Lower lobe of right lung (tissue), 2 donors: ENCODE results near the gene PRAMEF2. TPM values are rescaled to one million over a fixed set of nuclear protein-coding genes. Genes with fewer than 3 reads are reported as not detected.
"Not testable (repeated sequence)": the region's sequence is repeated elsewhere in the genome, so short reads cannot be mapped to it uniquely, and the experiment has no call there.

ENCODE experiments used
- ATAC-seq, 2 donors: fragments of 200-7000 bp; cut with Tn5 transposase; one replicate each; pipeline ENCODE4 v1.9.1; 2020 to 2022; ENCODE audit warnings: mild to moderate bottlenecking in 2 of 2, moderate library complexity in 2 of 2
- DNase-seq: peaks from one replicate; pipeline ENCODE4 v3.0.0-alpha.2; 2020
- H3K27ac ChIP-seq: fragments of 200-600 bp; one replicate; pipeline ENCODE4 v1.8.0; 2022
- H3K27me3 ChIP-seq: fragments of 200-600 bp; one replicate; pipeline ENCODE4 v1.8.0; 2022; ENCODE audit warnings: low read depth
- H3K36me3 ChIP-seq: fragments of 200-600 bp; one replicate; pipeline ENCODE4 v1.8.0; 2022; ENCODE audit warnings: mild to moderate bottlenecking
- H3K4me1 ChIP-seq: fragments of 200-600 bp; one replicate; pipeline ENCODE4 v1.8.0; 2022
- H3K4me3 ChIP-seq: fragments of 200-600 bp; one replicate; pipeline ENCODE4 v1.8.0; 2022; ENCODE audit warnings: mild to moderate bottlenecking
- H3K9me3 ChIP-seq: fragments of 200-600 bp; one replicate; pipeline ENCODE4 v1.8.0; 2022
- intact Hi-C: fragments of 100-400 bp; cut with DNase I; formaldehyde crosslinking; loops from one replicate; pipeline ENCODE4 v1.11.0; 2022
- long read RNA-seq: library from polyadenylated mRNA; unstranded; transcript quantifications from one replicate; pipeline ENCODE4 v2.0.0, GENCODE V29; 2021
- total RNA-seq: library from RNA; stranded (reverse); fragmentation: NEBNext Ultra II Directional; extraction: Animal tissue kit (Norgen Biotek cat#: 25700); gene quantifications from one replicate; pipeline ENCODE4 v1.2.1, GENCODE V29; 2021
- TF ChIP-seq, protein P1 (sequence below): fragments of 200-600 bp; IDR thresholded peaks from one replicate; pipeline ENCODE4 v1.8.0; 2022; ENCODE audit warnings: antibody characterized with exemption, mild to moderate bottlenecking
- donor health status: DM: no; HTN: yes; CAD: no; lungs with severe emphysema.

The PRAMEF2 gene, protein sequence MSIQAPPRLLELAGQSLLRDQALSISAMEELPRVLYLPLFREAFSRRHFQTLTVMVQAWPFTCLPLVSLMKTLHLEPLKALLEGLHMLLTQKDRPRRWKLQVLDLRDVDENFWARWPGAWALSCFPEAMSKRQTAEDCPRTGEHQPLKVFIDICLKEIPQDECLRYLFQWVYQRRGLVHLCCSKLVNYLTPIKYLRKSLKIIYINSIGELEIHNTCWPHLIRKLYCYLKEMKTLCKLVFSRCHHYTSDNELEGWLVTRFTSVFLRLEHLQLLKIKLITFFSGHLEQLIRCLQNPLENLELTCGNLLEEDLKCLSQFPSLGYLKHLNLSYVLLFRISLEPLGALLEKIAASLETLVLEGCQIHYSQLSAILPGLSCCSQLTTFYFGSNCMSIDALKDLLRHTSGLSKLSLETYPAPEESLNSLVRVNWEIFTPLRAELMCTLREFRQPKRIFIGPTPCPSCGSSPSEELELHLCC
- total RNA-seq, result not detected
- long read RNA-seq, result 0 reads

DNA sequence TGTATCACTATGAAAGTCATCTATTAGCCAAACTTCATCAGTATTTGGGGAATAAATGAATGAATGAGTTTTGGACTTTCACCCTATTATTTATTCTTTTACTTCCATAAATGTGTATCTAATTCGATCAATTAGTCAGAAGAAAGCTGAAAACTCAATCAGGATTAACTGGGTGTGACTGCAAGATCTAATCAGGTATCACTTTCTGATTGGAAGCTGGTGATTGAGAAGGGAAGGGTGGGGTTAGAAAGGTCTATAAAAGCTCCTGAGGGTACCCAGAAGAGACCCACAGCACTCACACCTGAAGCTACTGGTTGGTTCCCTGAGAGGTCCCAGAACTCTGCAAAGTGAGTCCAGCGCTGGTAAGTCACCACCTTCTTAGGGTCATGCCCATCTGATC is at the start of gene PRAMEF2:
PRAMEF2 (plus strand) TSS at position 301 of the 400 bp plus-strand sequence. CDS start 1,924 bp downstream, outside the sequence.
- H3K36me3 ChIP-seq, ATAC-seq, H3K27me3 ChIP-seq, intact Hi-C loops, H3K27ac ChIP-seq, DNase-seq, H3K4me1 ChIP-seq, H3K9me3 ChIP-seq, H3K4me3 ChIP-seq: not testable (repeated sequence)

DNA sequence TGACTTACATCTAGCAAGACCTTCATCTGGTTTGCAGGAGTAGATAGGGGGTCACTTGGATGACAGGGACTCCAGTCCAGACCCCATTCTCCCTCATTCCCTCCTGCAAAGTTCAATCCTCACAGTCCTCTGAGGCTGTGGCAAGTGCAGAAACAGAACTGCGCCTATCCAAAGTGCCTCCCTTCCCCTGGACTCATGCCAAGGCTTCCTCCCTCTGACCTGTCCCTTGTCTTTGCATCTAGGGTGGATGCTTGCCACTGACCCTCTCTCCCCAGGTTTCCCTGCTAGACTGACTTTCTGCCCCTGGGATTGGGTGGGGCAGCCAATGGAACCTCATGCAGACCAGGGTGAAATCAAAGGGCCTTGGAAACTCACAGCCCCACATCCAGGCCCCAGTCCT is 47.0 kb upstream of the PRAMEF2 start:
- Histone ChIP-seq H3K9me3 (peaks cover 7% of the 10 kb centered on the region), H3K27ac (no peak overlapping the region), H3K4me1 (no peaks in the 10 kb centered on the region), H3K4me3 (no peak overlapping the region), H3K27me3 (peaks cover 4% of the 10 kb centered on the region), H3K36me3 (no peaks in the 10 kb centered on the region)
- TF ChIP-seq, protein P1, sequence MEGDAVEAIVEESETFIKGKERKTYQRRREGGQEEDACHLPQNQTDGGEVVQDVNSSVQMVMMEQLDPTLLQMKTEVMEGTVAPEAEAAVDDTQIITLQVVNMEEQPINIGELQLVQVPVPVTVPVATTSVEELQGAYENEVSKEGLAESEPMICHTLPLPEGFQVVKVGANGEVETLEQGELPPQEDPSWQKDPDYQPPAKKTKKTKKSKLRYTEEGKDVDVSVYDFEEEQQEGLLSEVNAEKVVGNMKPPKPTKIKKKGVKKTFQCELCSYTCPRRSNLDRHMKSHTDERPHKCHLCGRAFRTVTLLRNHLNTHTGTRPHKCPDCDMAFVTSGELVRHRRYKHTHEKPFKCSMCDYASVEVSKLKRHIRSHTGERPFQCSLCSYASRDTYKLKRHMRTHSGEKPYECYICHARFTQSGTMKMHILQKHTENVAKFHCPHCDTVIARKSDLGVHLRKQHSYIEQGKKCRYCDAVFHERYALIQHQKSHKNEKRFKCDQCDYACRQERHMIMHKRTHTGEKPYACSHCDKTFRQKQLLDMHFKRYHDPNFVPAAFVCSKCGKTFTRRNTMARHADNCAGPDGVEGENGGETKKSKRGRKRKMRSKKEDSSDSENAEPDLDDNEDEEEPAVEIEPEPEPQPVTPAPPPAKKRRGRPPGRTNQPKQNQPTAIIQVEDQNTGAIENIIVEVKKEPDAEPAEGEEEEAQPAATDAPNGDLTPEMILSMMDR, result no peak
- no peak for DNase-seq
- no peak for ATAC-seq
- intact Hi-C loops, result no loop called here

DNA sequence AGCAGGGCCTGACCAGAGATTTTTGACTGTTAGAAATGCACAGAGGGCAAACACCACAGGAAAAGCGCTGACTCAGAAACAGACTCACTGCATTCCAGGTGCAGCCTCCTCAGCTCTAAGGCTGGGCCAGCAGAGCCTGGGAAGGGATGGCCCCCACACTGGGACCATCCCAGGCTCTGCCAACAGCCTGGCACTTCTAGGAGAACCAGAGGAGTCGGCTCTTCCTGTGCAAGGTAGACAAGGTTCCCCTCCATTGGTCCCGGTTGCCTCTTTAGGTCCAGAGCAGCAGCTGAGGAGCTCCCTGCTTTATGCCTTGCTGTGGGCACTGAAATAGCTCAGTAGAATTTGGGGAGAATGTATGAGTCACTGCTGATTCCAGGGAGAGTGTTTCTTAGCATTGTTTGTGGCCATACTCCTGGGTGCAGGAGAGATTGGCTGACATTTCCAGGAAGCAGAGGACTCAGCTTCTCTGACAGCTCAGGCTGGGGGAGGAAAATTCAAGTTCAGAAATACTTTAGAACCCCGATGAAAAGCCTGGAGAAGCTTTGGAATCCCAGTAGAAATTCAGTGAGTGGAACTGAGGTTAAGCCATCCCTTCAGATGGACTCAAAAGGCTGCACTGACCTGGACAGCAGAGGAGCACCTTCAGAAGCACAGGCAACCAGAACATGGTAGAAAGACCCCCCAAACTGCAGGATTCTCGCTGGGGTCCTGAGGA is 46.0 kb upstream of the PRAMEF2 start:
- H3K27ac ChIP-seq, result no peak overlapping the region
- ATAC-seq, result peak in 1 of 2 donors; percentile 18

DNA sequence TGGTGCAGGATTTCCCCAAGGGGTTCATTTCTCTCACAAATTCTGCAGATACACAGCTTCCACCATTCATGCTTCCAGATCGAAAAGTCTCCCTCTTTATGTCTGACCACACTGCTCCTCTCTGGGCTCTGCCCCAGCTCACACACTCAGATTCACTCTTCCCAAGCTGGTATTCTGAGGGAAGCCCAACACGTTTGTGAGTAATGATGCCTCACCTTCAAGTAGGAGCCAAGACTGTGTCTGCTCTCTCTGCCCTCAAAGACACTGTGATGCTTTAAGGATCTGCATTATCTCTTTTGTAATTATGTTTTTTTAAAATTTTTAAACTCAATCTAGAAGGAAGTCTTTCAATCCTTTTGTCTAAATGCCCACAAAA is 45.5 kb upstream of the PRAMEF2 start:
- Histone ChIP-seq H3K4me3 (no peak overlapping the region), H3K36me3 (no peaks in the 10 kb centered on the region), H3K27me3 (peaks cover 3% of the 10 kb centered on the region), H3K4me1 (no peaks in the 10 kb centered on the region), H3K27ac (no peak overlapping the region), H3K9me3 (no peaks in the 10 kb centered on the region)
- TF ChIP-seq, protein P1, result no peak
- no peak for ATAC-seq
- intact Hi-C loops, result no loop called here
- no peak for DNase-seq

More for the DNA sequence above, 46.0 kb upstream of the PRAMEF2 start:
- Histone ChIP-seq H3K4me3 (no peak overlapping the region), H3K9me3 (no peaks in the 10 kb centered on the region), H3K27me3 (peaks cover 4% of the 10 kb centered on the region), H3K4me1 (no peaks in the 10 kb centered on the region), H3K36me3 (no peaks in the 10 kb centered on the region)
- DNase-seq, result no peak
- intact Hi-C loops, result no loop called here
- TF ChIP-seq, protein P1, result no peak

DNA sequence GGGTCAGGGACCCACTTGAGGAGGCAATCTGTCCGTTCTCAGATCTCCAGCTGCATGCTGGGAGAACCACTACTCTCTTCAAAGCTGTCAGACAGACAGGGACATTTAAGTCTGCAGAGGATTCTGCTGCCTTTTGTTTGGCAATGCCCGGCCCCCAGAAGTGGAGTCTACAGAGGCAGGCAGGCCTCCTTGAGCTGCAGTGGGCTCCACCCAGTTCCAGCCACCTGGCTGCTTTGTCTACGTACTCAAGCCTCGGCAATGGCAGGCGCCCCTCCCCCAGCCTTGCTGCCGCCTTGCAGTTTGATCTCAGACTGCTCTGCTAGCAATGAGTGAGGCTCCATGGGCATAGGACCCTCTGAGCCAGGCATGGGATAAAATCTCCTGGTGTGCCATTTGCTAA is 37.8 kb upstream of the PRAMEF2 start:
- H3K9me3 ChIP-seq, DNase-seq, intact Hi-C loops: not testable (repeated sequence)

DNA sequence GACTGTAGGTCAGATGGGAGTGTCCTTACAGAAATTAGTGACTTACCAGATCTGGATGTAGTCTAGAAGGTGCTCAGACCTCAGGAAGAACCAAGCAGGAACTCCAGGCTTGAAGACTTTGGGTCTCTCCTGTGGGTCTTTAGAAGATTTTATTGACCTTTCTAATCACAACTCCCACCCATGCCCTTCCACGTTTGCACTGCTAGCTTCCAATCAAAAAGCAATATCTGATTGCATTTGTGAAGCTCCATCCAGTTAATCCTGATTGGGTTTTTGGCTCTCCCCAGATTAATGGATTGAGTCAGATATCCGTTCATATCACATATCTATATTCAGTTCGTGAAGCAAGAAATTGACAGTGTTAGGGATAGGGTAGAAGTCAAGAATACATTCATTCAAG is 25.6 kb upstream of the PRAMEF2 start, which contains the start of gene PRAMEF11:
PRAMEF11 (minus strand) TSS at position 101 of the 400 bp plus-strand sequence. CDS start 2,621 bp downstream, outside the sequence.
- H3K4me3 ChIP-seq, H3K4me1 ChIP-seq, H3K27me3 ChIP-seq, ATAC-seq, H3K36me3 ChIP-seq, H3K9me3 ChIP-seq, H3K27ac ChIP-seq, intact Hi-C loops, DNase-seq: not testable (repeated sequence)

More for the DNA sequence above, 37.8 kb upstream of the PRAMEF2 start:
- not testable (repeated sequence) for H3K27ac ChIP-seq, H3K27me3 ChIP-seq, H3K36me3 ChIP-seq, H3K4me1 ChIP-seq, H3K4me3 ChIP-seq, ATAC-seq

DNA sequence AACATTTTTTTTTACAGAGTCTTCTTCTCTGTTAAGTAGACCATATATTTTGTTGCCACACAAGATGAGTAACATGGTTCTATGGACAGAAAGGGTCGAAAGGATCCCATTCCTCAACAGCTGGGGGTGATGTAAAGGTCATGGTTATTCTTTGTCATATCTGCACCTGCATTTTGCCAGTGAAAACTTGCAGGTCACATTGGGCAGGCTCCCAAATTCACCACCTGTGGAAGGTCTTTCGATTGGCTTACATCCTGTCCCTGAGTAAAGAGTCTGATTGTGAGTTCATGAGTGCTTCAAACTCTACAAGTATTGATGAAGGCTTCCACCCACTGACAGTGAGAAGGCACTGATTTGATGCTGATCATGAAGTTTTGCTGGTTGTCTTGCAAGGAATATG is 23.6 kb upstream of the PRAMEF2 start:
- H3K4me1 ChIP-seq, H3K4me3 ChIP-seq, ATAC-seq, H3K9me3 ChIP-seq, H3K36me3 ChIP-seq, intact Hi-C loops, DNase-seq, H3K27ac ChIP-seq, H3K27me3 ChIP-seq: not testable (repeated sequence)

DNA sequence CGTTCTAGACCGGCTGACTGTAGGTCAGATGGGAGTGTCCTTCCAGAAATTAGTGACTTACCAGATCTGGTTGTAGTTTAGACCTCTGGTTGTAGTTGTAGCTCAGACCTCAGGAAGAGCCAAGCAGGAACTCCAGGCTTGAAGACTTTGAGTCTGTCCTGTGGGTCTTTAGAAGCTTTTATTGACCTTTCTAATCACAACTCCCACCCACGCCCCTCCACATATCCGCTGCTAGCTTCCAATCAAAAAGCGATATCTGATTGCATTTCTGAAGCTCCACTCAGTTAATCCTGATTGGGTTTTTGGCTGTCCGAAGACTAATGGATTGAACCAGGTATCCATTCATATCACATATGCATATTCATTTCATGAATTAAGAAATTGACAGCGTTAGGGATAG is 8.3 kb upstream of the PRAMEF2 start, which contains the start of gene HNRNPCL1:
HNRNPCL1 (minus strand) TSS at position 101 of the 400 bp plus-strand sequence. CDS start 431 bp downstream, outside the sequence.
- H3K4me3 ChIP-seq, DNase-seq, H3K27ac ChIP-seq, H3K27me3 ChIP-seq, intact Hi-C loops, H3K9me3 ChIP-seq, H3K36me3 ChIP-seq, H3K4me1 ChIP-seq, ATAC-seq: not testable (repeated sequence)
